A204.1 (cell line): Measurements from ENCODE around the gene GNG2.

Experiments
- FAIRE-seq: peaks from 2 replicates; lab custom pipeline; 2012; peaks lifted over from hg19 to GRCh38; lab: Jason Lieb, UNC

The GNG2 gene

DNA sequence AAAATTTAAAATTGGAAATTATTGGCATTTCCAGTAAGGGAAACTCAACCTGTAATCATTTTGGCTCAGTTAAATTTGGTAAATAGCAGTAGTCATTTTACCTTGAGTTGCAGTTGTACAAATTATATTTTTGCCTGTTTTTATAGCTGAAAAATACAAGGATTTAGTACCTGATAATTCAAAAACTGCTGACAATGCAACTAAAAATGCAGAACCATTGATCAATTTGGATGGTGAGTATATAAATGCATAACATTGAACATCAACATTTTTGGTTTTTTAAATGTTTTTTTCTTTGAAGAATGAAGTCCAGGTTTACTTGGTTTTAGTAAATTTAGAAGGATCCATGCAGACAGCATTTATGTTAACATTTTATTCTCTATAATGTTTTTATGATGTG is 137.9 kb downstream of the GNG2 start:
- no peak for FAIRE-seq

GRCh38 chr14:51999084-51999483 is 138.7 kb downstream of the GNG2 start:
- FAIRE-seq, result no peak

DNA sequence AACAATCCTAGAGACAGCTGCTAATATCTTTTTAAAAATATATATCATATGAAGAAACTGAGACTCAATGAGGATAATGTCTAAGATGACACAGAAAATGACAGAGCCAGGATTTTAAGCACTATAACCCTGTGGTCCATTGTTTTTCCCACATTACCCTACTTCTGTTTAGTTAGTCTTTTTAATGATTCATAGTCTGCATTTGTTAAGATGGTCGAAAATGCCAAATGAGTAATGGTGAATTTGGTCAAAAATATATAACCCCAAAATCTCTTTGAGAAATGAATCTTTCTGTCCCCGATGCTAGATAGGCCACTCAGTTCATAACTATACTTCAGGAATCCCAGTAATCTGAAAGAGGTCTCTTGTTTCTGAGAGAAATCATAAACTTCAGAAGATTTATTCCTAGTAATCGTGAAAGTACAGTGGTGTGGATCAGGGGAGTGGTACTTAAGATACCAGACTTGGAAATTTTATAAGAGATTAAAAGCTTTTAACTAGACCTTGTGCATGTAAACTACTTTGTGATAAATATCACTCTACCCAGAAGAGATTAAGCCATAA is 139.7 kb downstream of the GNG2 start:
- no peak for FAIRE-seq

GRCh38 chr14:52000696-52001095 is 140.3 kb downstream of the GNG2 start:
- no peak for FAIRE-seq

DNA sequence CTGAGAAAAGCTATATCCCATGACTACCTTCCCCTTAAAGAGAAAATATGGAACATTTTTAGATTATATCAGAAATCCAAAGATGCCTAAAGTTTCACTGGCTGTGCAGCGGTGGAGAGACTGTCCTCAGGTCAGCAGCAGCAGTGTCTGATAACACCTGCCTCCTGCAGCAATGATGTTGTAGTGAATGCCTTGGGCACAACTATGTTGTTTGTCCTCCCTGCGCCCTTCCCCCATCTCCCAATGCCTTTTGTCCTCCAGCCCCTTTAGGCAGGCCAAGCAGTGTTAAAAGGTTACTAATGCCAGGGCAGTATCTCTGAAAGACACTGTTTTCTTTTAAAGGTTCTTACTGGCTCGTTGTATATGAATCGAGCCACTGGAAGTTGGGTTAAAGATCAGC is 142.1 kb downstream of the GNG2 start:
- FAIRE-seq, result no peak

DNA sequence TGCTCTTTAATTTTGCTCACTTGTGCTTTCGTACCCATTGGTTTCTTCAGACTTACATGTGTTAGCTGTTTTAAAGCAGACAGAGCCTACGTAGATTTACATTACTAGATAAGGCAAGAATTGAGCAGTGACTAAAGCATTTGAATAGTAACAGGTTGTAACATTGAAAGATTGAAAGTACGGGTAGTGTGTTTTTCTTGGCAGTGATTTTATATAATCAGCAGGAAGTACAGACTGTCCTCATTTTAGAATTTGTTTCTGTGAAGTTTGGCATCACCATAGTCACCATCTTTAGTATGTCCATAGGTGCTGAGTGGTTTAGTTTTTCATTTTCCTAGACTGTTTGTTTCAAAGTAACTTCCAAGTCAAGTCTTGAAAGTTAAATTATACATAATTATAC is 142.9 kb downstream of the GNG2 start:
- FAIRE-seq, result no peak

DNA sequence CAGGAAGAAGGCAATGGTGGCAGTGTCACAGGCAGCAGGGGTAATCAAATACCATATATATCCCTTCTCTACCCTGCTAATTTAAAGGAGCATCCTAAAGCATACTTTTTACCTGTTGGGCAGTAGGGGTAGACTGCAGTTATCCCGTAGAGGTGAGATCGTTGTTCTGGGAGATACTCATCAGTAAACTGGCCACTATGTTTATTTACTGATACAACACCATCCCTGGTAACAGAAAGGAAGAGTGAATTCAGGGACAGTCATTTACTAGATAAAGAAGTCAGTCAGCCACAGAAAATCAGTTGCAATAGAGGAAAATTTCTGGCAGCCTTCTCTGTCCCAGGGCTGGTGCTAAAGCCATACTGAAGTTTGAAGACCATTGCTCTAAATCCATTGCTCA is 145.2 kb downstream of the GNG2 start:
- FAIRE-seq, result no peak

GRCh38 chr14:52006361-52006760 is 145.9 kb downstream of the GNG2 start:
- no peak for FAIRE-seq

DNA sequence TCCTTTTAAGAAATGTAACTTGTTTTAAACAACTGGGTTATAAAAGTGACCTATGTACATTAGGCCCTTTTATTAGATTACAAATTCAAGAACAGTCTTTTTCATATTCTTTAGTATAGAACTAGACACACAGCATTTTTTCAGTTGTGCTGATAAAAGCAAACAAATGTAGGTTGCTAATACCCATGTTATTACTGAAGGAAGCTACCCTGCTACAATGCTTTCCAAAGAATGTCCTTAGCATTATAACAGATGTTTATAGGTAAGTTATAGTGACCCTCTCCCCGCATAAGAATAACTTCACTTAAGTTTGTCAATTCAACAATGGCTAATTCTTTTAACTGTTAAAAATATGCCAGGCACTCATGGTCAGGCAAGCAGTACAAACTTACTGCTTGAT is 146.8 kb downstream of the GNG2 start:
- no peak for FAIRE-seq

DNA sequence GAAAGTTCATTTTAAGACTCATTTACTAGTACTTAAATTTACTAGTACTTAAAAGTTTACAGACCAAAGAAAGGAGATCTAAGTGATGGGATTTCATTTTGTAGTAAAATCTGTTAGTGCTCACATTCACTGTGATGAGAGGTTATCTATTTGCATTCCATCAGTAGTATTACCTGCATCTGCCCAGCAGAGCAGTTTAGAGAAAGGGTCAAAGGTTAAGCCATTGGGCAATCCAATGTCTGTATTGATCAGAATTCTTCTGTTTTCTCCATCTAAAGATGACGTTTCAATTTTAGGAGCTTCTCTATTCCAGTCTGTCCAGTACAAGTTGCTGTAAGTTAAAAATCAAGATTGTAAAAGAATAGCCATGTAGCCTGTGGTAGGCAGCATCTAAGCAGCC is 147.2 kb downstream of the GNG2 start:
- no peak for FAIRE-seq

DNA sequence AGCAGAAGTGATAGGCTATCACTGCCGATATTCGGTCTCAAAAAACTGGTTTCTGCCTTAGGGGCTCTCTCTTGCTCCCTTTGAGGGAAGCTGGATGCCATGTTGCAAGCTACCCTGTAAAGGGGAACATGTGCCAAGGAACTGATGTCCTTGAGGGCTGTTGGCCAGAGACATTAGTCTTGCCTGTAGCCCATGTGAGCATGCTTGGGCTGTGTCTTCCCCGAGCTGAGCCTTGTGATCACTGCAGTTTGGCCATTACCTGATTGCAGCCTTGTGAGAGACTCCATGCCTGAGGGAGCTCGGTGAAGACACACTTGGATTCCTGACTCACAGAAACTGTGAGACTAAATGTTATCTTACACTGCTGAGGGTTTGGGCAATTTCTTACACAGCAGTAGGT is 147.7 kb downstream of the GNG2 start:
- FAIRE-seq, result no peak

DNA sequence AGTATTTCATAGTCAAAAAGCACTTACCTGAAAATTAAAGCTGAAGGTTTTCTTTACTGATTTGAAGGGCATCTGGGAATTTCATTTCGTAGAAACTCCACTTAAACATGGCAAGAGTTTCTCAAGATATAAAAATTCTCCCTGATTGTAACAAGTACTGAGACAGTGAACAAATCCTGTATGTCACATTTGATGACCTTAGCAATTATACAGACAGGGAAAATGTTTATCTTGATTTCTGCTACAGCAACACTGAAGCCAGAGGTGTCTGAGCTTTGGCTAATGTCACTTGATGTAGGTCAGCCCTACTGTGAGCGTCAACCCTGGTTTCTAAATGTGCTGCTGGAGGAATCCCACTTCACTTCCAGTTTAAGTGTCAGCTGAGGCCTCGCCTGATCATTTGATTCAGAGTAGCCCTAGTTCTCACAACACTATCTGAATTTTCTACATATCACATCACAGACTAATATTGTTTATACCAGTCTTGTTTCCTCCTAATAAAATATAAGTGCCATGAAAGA is 149.8 kb downstream of the GNG2 start:
- no peak for FAIRE-seq

DNA sequence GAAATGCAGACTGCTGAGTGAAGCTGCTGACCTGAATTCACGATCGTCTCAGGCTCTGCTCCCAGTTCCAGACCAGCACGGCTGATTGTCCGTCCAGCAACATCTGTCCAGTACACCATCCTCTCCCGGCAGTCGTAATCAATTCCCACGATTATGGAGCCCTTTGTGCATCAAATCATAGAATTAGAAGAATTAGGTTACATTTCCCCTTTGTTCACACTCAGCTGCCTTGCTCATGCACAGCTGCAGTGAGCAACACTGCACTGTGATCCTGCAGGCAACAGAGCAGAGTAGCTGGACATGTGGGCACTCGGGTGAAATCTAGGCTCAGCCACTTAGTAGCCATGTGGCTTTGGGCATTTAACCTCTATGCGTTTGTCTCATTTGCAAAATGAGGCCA is 151.1 kb downstream of the GNG2 start:
- FAIRE-seq, result no peak

GRCh38 chr14:52012635-52013034 is 152.2 kb downstream of the GNG2 start:
- FAIRE-seq, result no peak

DNA sequence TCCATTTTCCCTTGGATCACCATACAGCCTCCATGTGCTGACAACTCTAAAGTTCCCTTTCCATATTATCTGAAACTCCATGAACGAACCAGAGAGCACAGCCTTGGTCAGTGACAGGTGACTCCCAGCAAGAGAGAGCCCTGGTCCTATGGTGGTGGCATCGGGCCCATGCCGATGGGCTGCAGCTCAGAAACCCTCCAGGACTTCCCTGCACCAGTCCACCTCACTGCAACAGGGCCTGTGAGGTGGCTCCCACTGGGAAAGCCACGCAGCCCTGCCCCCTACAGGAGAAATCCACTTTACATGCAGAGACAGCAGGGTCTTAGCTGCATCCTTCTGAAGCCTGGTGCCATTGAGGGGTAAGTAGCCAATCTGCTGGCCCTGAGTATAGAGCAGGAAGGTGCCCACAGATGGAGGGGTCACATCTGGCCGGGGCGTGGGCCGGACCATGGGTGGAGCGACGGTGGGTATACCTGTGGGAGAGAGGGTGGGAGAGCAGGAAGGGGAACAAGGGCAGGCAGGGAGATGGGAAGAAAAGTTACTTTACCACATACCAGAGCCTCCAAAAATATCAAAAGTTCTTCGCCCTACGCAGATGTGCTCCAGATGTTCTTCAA is 153.7 kb downstream of the GNG2 start:
- FAIRE-seq, result no peak

- no peak for FAIRE-seq
Observed at GRCh38 chr14:52014601-52015267, 154.3 kb downstream of the GNG2 start.

GRCh38 chr14:52015411-52016030 is 155.1 kb downstream of the GNG2 start:
- FAIRE-seq, result no peak

GRCh38 chr14:52018252-52018651 is 157.8 kb downstream of the GNG2 start:
- FAIRE-seq, result no peak

DNA sequence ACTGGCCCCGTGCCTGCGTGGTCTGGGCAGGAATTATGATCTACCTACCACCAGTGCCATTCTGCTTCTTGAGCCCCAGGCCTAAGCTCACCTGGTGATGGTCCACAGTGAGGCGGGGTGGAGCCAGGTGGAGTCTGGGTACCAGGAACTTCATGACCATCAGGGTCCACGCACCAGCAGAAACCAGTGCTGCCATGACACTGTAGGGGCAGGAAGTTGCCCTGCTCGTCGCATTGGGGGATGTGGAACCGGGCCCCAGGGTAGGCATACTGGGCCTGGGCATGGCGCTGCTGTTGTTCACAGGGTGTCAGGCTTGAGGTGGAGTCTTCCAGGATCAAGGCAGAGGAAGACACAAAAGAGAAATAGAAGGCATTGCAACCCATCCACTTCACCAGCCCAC is 158.6 kb downstream of the GNG2 start:
- no peak for FAIRE-seq
